ENCODE data around the gene NEMP2. TPM values are rescaled to one million over a fixed set of nuclear protein-coding genes. Genes with fewer than 3 reads are reported as not detected.

Gene NEMP2
- total RNA-seq, 1 experiment from 2014 or later: 16.9 TPM

DNA sequence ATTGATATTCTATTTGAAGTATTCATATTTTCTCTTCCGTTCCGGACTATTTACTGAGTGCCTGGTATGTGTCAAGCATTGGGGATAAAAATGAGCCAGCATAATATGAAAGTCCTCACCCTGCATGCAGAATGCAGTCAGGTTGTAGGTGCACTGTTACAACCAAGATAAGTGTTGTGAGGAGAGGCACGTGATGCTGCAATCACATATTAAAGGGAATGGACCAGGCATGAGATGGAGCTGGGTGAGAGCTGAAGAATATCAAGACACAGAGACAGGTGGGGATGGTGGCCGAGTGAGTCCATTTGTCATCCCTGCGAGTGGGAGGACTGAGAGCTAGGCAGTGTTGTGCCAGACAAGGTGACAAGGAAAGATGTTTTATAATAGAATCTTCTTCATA is 74.0 kb downstream of the NEMP2 start:
- DNase-seq (ENCODE audit: low read depth in 1 of 2, low spot score in 2 of 2): no peak
- no peaks in the 10 kb centered on the region for H3K9me3 ChIP-seq (replicated peaks)

GRCh38 chr2:190459881-190460280 is 74.6 kb downstream of the NEMP2 start:
- Histone ChIP-seq H3K36me3 (no peaks in the 10 kb centered on the region), H3K4me3 (no peak overlapping the region), H3K27me3 (replicated peaks) (no peaks in the 10 kb centered on the region), H3K4me1 (replicated peaks) (peaks cover 11% of the 10 kb centered on the region), H3K9me3 (replicated peaks) (no peaks in the 10 kb centered on the region), H3K27ac (no peak overlapping the region)
- DNase-seq (ENCODE audit: low read depth in 1 of 2, low spot score in 2 of 2): no peak

More for the DNA sequence above, 74.0 kb downstream of the NEMP2 start:
- Histone ChIP-seq H3K4me3 (no peak overlapping the region), H3K27me3 (replicated peaks) (no peaks in the 10 kb centered on the region), H3K36me3 (no peaks in the 10 kb centered on the region), H3K4me1 (replicated peaks) (peaks cover 15% of the 10 kb centered on the region), H3K27ac (no peak overlapping the region)

DNA sequence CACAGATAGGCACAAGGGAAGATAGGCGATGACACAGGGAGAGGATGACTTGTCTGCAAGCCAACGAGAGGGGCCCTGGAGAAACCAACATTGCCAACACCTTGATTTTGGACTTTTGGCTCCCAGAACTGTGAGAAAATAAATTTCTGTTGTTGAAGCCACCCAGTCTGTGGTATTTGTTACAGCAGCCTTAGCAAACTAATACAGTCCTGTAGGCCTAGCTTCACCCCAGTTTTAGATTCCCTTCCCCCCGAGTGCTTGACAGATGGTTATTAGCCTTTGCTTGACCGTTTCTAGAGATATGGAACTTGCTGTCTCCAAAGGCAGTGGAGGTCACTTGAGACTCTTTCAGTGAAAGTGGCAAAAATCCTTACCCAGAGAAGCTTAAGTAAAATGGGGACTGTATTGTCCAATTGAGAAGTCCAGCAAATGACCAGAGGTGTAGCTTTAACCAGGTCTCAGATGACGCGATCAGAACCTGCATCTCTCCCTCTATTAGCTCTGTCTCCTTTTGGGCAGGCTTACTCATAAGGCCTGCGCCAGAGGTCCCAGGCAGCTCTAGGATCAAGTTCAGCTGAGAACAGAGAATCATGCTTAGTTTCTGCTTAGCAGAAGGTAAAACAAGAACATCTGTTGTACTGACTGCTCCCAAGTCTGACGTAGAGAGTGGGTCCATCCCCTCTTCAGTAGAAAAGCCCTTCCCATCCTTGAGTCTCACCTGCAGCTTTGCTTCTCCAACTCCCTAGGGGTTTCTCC is 76.0 kb downstream of the NEMP2 start:
- Histone ChIP-seq H3K4me1 (replicated peaks) (no peaks in the 10 kb centered on the region), H3K9me3 (replicated peaks) (no peaks in the 10 kb centered on the region), H3K4me3 (no peak overlapping the region), H3K27me3 (replicated peaks) (no peaks in the 10 kb centered on the region), H3K27ac (no peak overlapping the region), H3K36me3 (no peaks in the 10 kb centered on the region)
- no peak for DNase-seq (ENCODE audit: low read depth in 1 of 2, low spot score in 2 of 2)

- Histone ChIP-seq H3K27me3 (replicated peaks) (no peaks in the 10 kb centered on the region), H3K9me3 (replicated peaks) (no peaks in the 10 kb centered on the region), H3K4me3 (no peak overlapping the region), H3K4me1 (replicated peaks) (no peaks in the 10 kb centered on the region), H3K36me3 (no peaks in the 10 kb centered on the region), H3K27ac (no peak overlapping the region)
- DNase-seq (ENCODE audit: low read depth in 1 of 2, low spot score in 2 of 2): no peak
Measured at GRCh38 chr2:190457256-190457655, 77.3 kb downstream of the NEMP2 start.

DNA sequence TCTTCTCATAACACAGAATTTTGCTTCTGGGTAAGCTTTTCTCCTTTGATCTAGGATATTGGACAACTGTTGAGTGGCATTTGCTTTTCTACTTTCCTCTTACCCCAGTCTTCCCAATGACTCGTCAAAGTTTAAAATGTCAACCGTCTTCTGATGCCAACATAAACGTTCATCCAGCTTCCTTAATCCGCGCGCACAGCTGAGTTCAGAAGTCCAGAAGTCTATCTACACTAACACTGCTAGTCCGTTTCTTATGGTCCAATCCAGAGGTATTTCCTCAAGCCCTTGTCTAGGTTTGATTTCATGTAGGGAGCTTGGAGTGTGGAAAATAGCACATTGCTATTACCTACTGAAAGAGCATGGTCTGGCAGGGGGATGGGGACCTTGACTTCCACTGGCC is 77.7 kb downstream of the NEMP2 start:
- no peaks in the 10 kb centered on the region for H3K36me3 ChIP-seq
- no peak for DNase-seq (ENCODE audit: low read depth in 1 of 2, low spot score in 2 of 2)
- no peaks in the 10 kb centered on the region for H3K4me1 ChIP-seq (replicated peaks)
- no peaks in the 10 kb centered on the region for H3K27me3 ChIP-seq (replicated peaks)
- no peak overlapping the region for H3K4me3 ChIP-seq
- H3K9me3 ChIP-seq (replicated peaks): no peaks in the 10 kb centered on the region
- H3K27ac ChIP-seq: no peak overlapping the region

DNA sequence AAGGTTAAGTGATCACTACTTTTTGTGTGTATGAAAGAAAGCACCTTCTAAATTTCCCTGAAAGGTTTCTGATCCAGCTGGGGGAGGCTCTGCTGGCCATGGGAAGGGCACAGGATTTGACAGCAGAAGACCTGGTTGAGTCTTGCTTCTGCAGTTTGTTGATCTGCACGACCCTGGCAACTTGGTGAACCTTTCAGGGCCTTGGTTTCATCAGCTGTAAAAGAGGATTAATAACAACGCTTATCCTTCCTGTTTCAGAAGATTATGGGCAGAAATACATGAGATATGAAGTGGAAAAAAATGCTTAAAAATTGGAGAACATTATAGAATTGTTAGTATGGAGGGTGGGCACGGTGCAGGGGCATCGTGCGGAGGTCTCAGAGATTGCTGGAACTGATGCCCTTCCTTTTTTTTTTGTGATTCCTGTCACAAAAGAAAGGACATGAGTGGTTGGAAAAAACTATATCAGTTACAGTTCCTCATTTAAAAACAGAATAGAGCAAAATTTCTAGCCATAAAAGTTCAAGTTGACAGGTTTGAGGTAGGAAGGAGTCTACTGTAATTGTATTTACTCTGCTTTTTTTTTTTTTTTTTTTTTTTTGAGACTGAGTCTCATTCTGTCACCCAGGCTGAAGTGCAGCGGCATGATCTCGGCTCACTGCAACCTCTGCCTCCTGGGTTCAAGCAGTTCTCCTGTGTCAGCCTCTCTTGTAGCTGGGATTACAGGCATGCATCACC is 79.0 kb downstream of the NEMP2 start:
- Histone ChIP-seq H3K4me3 (no peak overlapping the region), H3K4me1 (replicated peaks) (no peaks in the 10 kb centered on the region; the same call in 1 of the 2 replicates), H3K27me3 (replicated peaks) (no peaks in the 10 kb centered on the region), H3K27ac (no peak overlapping the region), H3K9me3 (replicated peaks) (no peaks in the 10 kb centered on the region), H3K36me3 (no peaks in the 10 kb centered on the region)
- no peak for DNase-seq (ENCODE audit: low read depth in 1 of 2, low spot score in 2 of 2)

GRCh38 chr2:190454795-190455194 is 79.7 kb downstream of the NEMP2 start:
- Histone ChIP-seq H3K4me1 (replicated peaks) (no peaks in the 10 kb centered on the region; the same call in 1 of the 2 replicates), H3K4me3 (no peak overlapping the region), H3K36me3 (no peaks in the 10 kb centered on the region), H3K9me3 (replicated peaks) (no peaks in the 10 kb centered on the region), H3K27me3 (replicated peaks) (no peaks in the 10 kb centered on the region), H3K27ac (no peak overlapping the region)
- DNase-seq (ENCODE audit: low read depth in 1 of 2, low spot score in 2 of 2): no peak

Other genes starting within 250 kb of the NEMP2 start
- gene HIBCH, start 214.9 kb downstream of the NEMP2 start, total RNA-seq (2014; rRNA removed; shearing (Covaris generic)): 14.5 and 16.0 TPM in 2 replicates
- gene INPP1, start 191.1 kb downstream of the NEMP2 start, total RNA-seq (2014; rRNA removed; shearing (Covaris generic)): 5.3 and 10.1 TPM in 2 replicates
- 2.8 and 3.8 TPM in 2 replicates for gene MFSD6, start 126.4 kb downstream of the NEMP2 start, total RNA-seq (2014; rRNA removed; shearing (Covaris generic))
- gene NAB1, start 114.4 kb upstream of the NEMP2 start, total RNA-seq (2014; rRNA removed; shearing (Covaris generic)): 30.1 and 31.2 TPM in 2 replicates

Measured in SJSA1 (cell line).